HG02678 (cell line): ENCODE results near the gene MAP3K14.
"Not testable (repeated sequence)": the region's sequence is repeated elsewhere in the genome, so short reads cannot be mapped to it uniquely, and the experiment has no call there.

Experiments used
- ATAC-seq: cut with Tn5 transposase; IDR thresholded peaks from one replicate; pipeline ENCODE4 v1.9.1; 2021; ENCODE audit warnings: mild to moderate bottlenecking, moderate library complexity; ENCODE audit not compliant: unreplicated experiment

Gene MAP3K14

GRCh38 chr17:45316434-45317110 lies at the start of gene MAP3K14:
MAP3K14 (minus strand) TSS chr17:45317020; CDS start chr17:45290745, 26,275 bp downstream.
- ATAC-seq = peak; percentile 20

GRCh38 chr17:45366049-45366448 lies 49.2 kb upstream of the MAP3K14 start:
- ATAC-seq = no peak

GRCh38 chr17:45364531-45365390 lies 47.9 kb upstream of the MAP3K14 start:
- no peak for ATAC-seq

GRCh38 chr17:45363498-45363897 lies 46.7 kb upstream of the MAP3K14 start:
- ATAC-seq = no peak

- no peak for ATAC-seq
Measured at GRCh38 chr17:45361976-45362375, 45.2 kb upstream of the MAP3K14 start.

GRCh38 chr17:45361451-45361850 lies 44.6 kb upstream of the MAP3K14 start:
- no peak for ATAC-seq

- no peak for ATAC-seq
Measured at GRCh38 chr17:45357364-45357997, 40.7 kb upstream of the MAP3K14 start.

GRCh38 chr17:45355087-45355486 lies 38.3 kb upstream of the MAP3K14 start:
- no peak for ATAC-seq

GRCh38 chr17:45353043-45353442 lies 36.2 kb upstream of the MAP3K14 start:
- no peak for ATAC-seq

GRCh38 chr17:45351831-45352230 lies 35.0 kb upstream of the MAP3K14 start:
- no peak for ATAC-seq

- no peak for ATAC-seq
Measured at GRCh38 chr17:45347444-45347843, 30.6 kb upstream of the MAP3K14 start.

- ATAC-seq = no peak
Measured at GRCh38 chr17:45346216-45347015, 29.6 kb upstream of the MAP3K14 start.

GRCh38 chr17:45345554-45346215 lies 28.9 kb upstream of the MAP3K14 start:
- no peak for ATAC-seq

- ATAC-seq = no peak
Measured at GRCh38 chr17:45345246-45345553, 28.4 kb upstream of the MAP3K14 start.

GRCh38 chr17:45343967-45344664 lies 27.3 kb upstream of the MAP3K14 start:
- not testable (repeated sequence) for ATAC-seq

- ATAC-seq = no peak
Measured at GRCh38 chr17:45342871-45343526, 26.2 kb upstream of the MAP3K14 start.

GRCh38 chr17:45342306-45342705 lies 25.5 kb upstream of the MAP3K14 start:
- ATAC-seq = no peak

- no peak for ATAC-seq
Measured at GRCh38 chr17:45341533-45342158, 24.8 kb upstream of the MAP3K14 start.
